ENCODE results near the gene SLC9B1.

SLC9B1 gene

GRCh38 chr4:103032574-103032973 lies 13.1 kb upstream of the SLC9B1 start:
- Histone ChIP-seq H3K9me3 (ENCODE audit: control insufficient read depth, insufficient read depth, low read depth, low read length) (no peaks in the 10 kb centered on the region), H3K4me3 (ENCODE audit: low read depth, low read length) (no peak overlapping the region), H3K4me1 (ENCODE audit: control insufficient read depth, insufficient read depth, low read length) (no peaks in the 10 kb centered on the region), H3K27me3 (ENCODE audit: control insufficient read depth, insufficient read depth, low read length) (no peaks in the 10 kb centered on the region), H3K9ac (ENCODE audit: low read length) (no peak overlapping the region), H3K36me3 (ENCODE audit: control insufficient read depth, insufficient read depth, low read length) (no peaks in the 10 kb centered on the region), H3K27ac (ENCODE audit: low read depth, low read length) (no peak overlapping the region)

GRCh38 chr4:103030791-103031190 lies 11.3 kb upstream of the SLC9B1 start:
- no peaks in the 10 kb centered on the region for H3K9me3 ChIP-seq (ENCODE audit: control insufficient read depth, insufficient read depth, low read depth, low read length)
- H3K36me3 ChIP-seq (ENCODE audit: control insufficient read depth, insufficient read depth, low read length): no peaks in the 10 kb centered on the region
- no peak overlapping the region for H3K4me3 ChIP-seq (ENCODE audit: low read depth, low read length)
- H3K4me1 ChIP-seq (ENCODE audit: control insufficient read depth, insufficient read depth, low read length): no peaks in the 10 kb centered on the region
- H3K9ac ChIP-seq (ENCODE audit: low read length): no peak overlapping the region
- no peak overlapping the region for H3K27ac ChIP-seq (ENCODE audit: low read depth, low read length)
- H3K27me3 ChIP-seq (ENCODE audit: control insufficient read depth, insufficient read depth, low read length): no peaks in the 10 kb centered on the region

- no peaks in the 10 kb centered on the region for H3K27me3 ChIP-seq (ENCODE audit: control insufficient read depth, insufficient read depth, low read length)
- no peaks in the 10 kb centered on the region for H3K36me3 ChIP-seq (ENCODE audit: control insufficient read depth, insufficient read depth, low read length)
- no peaks in the 10 kb centered on the region for H3K9me3 ChIP-seq (ENCODE audit: control insufficient read depth, insufficient read depth, low read depth, low read length)
These were observed 9.8 kb upstream of the SLC9B1 start for GRCh38 chr4:103029300-103029699.

GRCh38 chr4:103026868-103027267 lies 7.4 kb upstream of the SLC9B1 start:
- no peak overlapping the region for H3K27ac ChIP-seq (ENCODE audit: low read depth, low read length)
- H3K36me3 ChIP-seq (ENCODE audit: control insufficient read depth, insufficient read depth, low read length): no peaks in the 10 kb centered on the region
- no peaks in the 10 kb centered on the region for H3K27me3 ChIP-seq (ENCODE audit: control insufficient read depth, insufficient read depth, low read length)
- H3K9me3 ChIP-seq (ENCODE audit: control insufficient read depth, insufficient read depth, low read depth, low read length): no peaks in the 10 kb centered on the region
- H3K9ac ChIP-seq (ENCODE audit: low read length): no peak overlapping the region
- no peak overlapping the region for H3K4me3 ChIP-seq (ENCODE audit: low read depth, low read length)
- no peaks in the 10 kb centered on the region for H3K4me1 ChIP-seq (ENCODE audit: control insufficient read depth, insufficient read depth, low read length)

More at GRCh38 chr4:103029300-103029699, 9.8 kb upstream of the SLC9B1 start:
- H3K4me3 ChIP-seq (ENCODE audit: low read depth, low read length): no peak overlapping the region
- H3K27ac ChIP-seq (ENCODE audit: low read depth, low read length): no peak overlapping the region
- H3K4me1 ChIP-seq (ENCODE audit: control insufficient read depth, insufficient read depth, low read length): no peaks in the 10 kb centered on the region
- H3K9ac ChIP-seq (ENCODE audit: low read length): no peak overlapping the region

GRCh38 chr4:103024996-103025395 lies 5.5 kb upstream of the SLC9B1 start:
- no peak overlapping the region for H3K9ac ChIP-seq (ENCODE audit: low read length)
- H3K4me1 ChIP-seq (ENCODE audit: control insufficient read depth, insufficient read depth, low read length): no peaks in the 10 kb centered on the region
- H3K36me3 ChIP-seq (ENCODE audit: control insufficient read depth, insufficient read depth, low read length): no peaks in the 10 kb centered on the region
- no peaks in the 10 kb centered on the region for H3K27me3 ChIP-seq (ENCODE audit: control insufficient read depth, insufficient read depth, low read length)
- H3K4me3 ChIP-seq (ENCODE audit: low read depth, low read length): no peak overlapping the region
- no peaks in the 10 kb centered on the region for H3K9me3 ChIP-seq (ENCODE audit: control insufficient read depth, insufficient read depth, low read depth, low read length)
- no peak overlapping the region for H3K27ac ChIP-seq (ENCODE audit: low read depth, low read length)

- H3K4me1 ChIP-seq (ENCODE audit: control insufficient read depth, insufficient read depth, low read length): no peaks in the 10 kb centered on the region
- H3K9me3 ChIP-seq (ENCODE audit: control insufficient read depth, insufficient read depth, low read depth, low read length): peaks cover 4% of the 10 kb centered on the region; the same call in 1 of the 2 replicates
- no peak overlapping the region for H3K9ac ChIP-seq (ENCODE audit: low read length)
- H3K27ac ChIP-seq (ENCODE audit: low read depth, low read length): no peak overlapping the region
- H3K4me3 ChIP-seq (ENCODE audit: low read depth, low read length): no peak overlapping the region
- H3K36me3 ChIP-seq (ENCODE audit: control insufficient read depth, insufficient read depth, low read length): no peaks in the 10 kb centered on the region
- no peaks in the 10 kb centered on the region for H3K27me3 ChIP-seq (ENCODE audit: control insufficient read depth, insufficient read depth, low read length)
These were observed 1.6 kb upstream of the SLC9B1 start for GRCh38 chr4:103021120-103021519.

GRCh38 chr4:103018391-103019307 lies 856 bp downstream of the SLC9B1 start:
- Histone ChIP-seq H3K4me3 (ENCODE audit: low read depth, low read length) (peak overlapping the region; percentile 71), H3K36me3 (ENCODE audit: control insufficient read depth, insufficient read depth, low read length) (no peaks in the 10 kb centered on the region), H3K27me3 (ENCODE audit: control insufficient read depth, insufficient read depth, low read length) (no peaks in the 10 kb centered on the region), H3K4me1 (ENCODE audit: control insufficient read depth, insufficient read depth, low read length) (no peaks in the 10 kb centered on the region), H3K9me3 (ENCODE audit: control insufficient read depth, insufficient read depth, low read depth, low read length) (peaks cover 4% of the 10 kb centered on the region; the same call in 1 of the 2 replicates), H3K27ac (ENCODE audit: low read depth, low read length) (peak overlapping the region; percentile 67; the same call in 1 of the 2 replicates), H3K9ac (ENCODE audit: low read length) (peak overlapping the region; percentile 41)

- no peak overlapping the region for H3K9ac ChIP-seq (ENCODE audit: low read length)
- no peak overlapping the region for H3K4me3 ChIP-seq (ENCODE audit: low read depth, low read length)
- no peaks in the 10 kb centered on the region for H3K4me1 ChIP-seq (ENCODE audit: control insufficient read depth, insufficient read depth, low read length)
- no peaks in the 10 kb centered on the region for H3K9me3 ChIP-seq (ENCODE audit: control insufficient read depth, insufficient read depth, low read depth, low read length)
- no peaks in the 10 kb centered on the region for H3K36me3 ChIP-seq (ENCODE audit: control insufficient read depth, insufficient read depth, low read length)
- H3K27me3 ChIP-seq (ENCODE audit: control insufficient read depth, insufficient read depth, low read length): no peaks in the 10 kb centered on the region
- H3K27ac ChIP-seq (ENCODE audit: low read depth, low read length): no peak overlapping the region
These were observed 7.0 kb downstream of the SLC9B1 start for GRCh38 chr4:103012551-103012950.

GRCh38 chr4:103012060-103012459 lies 7.4 kb downstream of the SLC9B1 start:
- Histone ChIP-seq H3K9me3 (ENCODE audit: control insufficient read depth, insufficient read depth, low read depth, low read length) (no peaks in the 10 kb centered on the region), H3K27ac (ENCODE audit: low read depth, low read length) (no peak overlapping the region), H3K4me3 (ENCODE audit: low read depth, low read length) (no peak overlapping the region), H3K9ac (ENCODE audit: low read length) (no peak overlapping the region), H3K4me1 (ENCODE audit: control insufficient read depth, insufficient read depth, low read length) (no peaks in the 10 kb centered on the region), H3K27me3 (ENCODE audit: control insufficient read depth, insufficient read depth, low read length) (no peaks in the 10 kb centered on the region), H3K36me3 (ENCODE audit: control insufficient read depth, insufficient read depth, low read length) (no peaks in the 10 kb centered on the region)

- H3K9me3 ChIP-seq (ENCODE audit: control insufficient read depth, insufficient read depth, low read depth, low read length): no peaks in the 10 kb centered on the region
- no peak overlapping the region for H3K9ac ChIP-seq (ENCODE audit: low read length)
- H3K27me3 ChIP-seq (ENCODE audit: control insufficient read depth, insufficient read depth, low read length): no peaks in the 10 kb centered on the region
- no peaks in the 10 kb centered on the region for H3K36me3 ChIP-seq (ENCODE audit: control insufficient read depth, insufficient read depth, low read length)
- H3K4me1 ChIP-seq (ENCODE audit: control insufficient read depth, insufficient read depth, low read length): no peaks in the 10 kb centered on the region
- no peak overlapping the region for H3K4me3 ChIP-seq (ENCODE audit: low read depth, low read length)
- H3K27ac ChIP-seq (ENCODE audit: low read depth, low read length): no peak overlapping the region
These were observed 8.0 kb downstream of the SLC9B1 start for GRCh38 chr4:103011378-103012025.

GRCh38 chr4:103010804-103011203 lies 8.7 kb downstream of the SLC9B1 start:
- Histone ChIP-seq H3K27ac (ENCODE audit: low read depth, low read length) (no peak overlapping the region), H3K9ac (ENCODE audit: low read length) (no peak overlapping the region), H3K27me3 (ENCODE audit: control insufficient read depth, insufficient read depth, low read length) (no peaks in the 10 kb centered on the region), H3K9me3 (ENCODE audit: control insufficient read depth, insufficient read depth, low read depth, low read length) (no peaks in the 10 kb centered on the region), H3K36me3 (ENCODE audit: control insufficient read depth, insufficient read depth, low read length) (no peaks in the 10 kb centered on the region), H3K4me3 (ENCODE audit: low read depth, low read length) (no peak overlapping the region), H3K4me1 (ENCODE audit: control insufficient read depth, insufficient read depth, low read length) (no peaks in the 10 kb centered on the region)

All from HUES6 (cell line).